HAP-1 (cell line): ENCODE results near the gene KCNK2.
A peak's percentile ranks its signal among the peaks of the same experiment; 100 is the strongest.

Experiments
- DNase-seq, 2 experiments: peaks; one replicate each; pipeline ENCODE4 v3.0.0-alpha.2; 2016 to 2020; ENCODE audit warnings: low spot score in 2 of 2
- H3K27me3 ChIP-seq: fragments of 250-450 bp; sonication (Bioruptor Pico); 2 replicates; pipeline ENCODE4 v1.5.1; 2020; ENCODE audit warnings: low read depth, mild to moderate bottlenecking, moderate library complexity
- H3K36me3 ChIP-seq: fragments of 250-450 bp; sonication (Bioruptor Pico); replicated peaks from 2 replicates; pipeline ENCODE4 v1.5.1; 2020; ENCODE audit warnings: mild to moderate bottlenecking
- H3K4me1 ChIP-seq: fragments of 250-450 bp; sonication (Bioruptor Pico); 2 replicates; pipeline ENCODE4 v1.5.1; 2020; ENCODE audit warnings: mild to moderate bottlenecking
- H3K4me3 ChIP-seq: fragments of 250-450 bp; sonication (Bioruptor Pico); 2 replicates; pipeline ENCODE4 v1.5.1; 2020; ENCODE audit warnings: mild to moderate bottlenecking, moderate library complexity
- H3K9me3 ChIP-seq: fragments of 250-450 bp; sonication (Bioruptor Pico); 2 replicates; pipeline ENCODE4 v1.5.1; 2020; ENCODE audit warnings: mild to moderate bottlenecking, moderate library complexity
- in situ Hi-C: fragments of 300-500 bp; cut with MboI; formaldehyde crosslinking; loops from 3 replicates; pipeline ENCODE4 v1.14.3; 2020; ENCODE audit warnings: low sequenced_read_pairs, inconsistent platforms, mixed read lengths

The KCNK2 gene

GRCh38 chr1:215082532-215083382, at the start of gene KCNK2:
TSS of gene KCNK2 (plus strand) at chr1:215082737. CDS start at chr1:215083386, 649 bp downstream.
- peak; percentile 42 to 74 for DNase-seq
- Histone ChIP-seq H3K4me1 (peaks cover 8% of the 10 kb centered on the region), H3K36me3 (no peaks in the 10 kb centered on the region), H3K27me3 (no peaks in the 10 kb centered on the region), H3K9me3 (no peaks in the 10 kb centered on the region), H3K4me3 (peak within 1 kb of the TSS; percentile 46)
- in situ Hi-C loops, result no loop called here

- no peaks in the 10 kb centered on the region for H3K4me1 ChIP-seq
- H3K36me3 ChIP-seq, result no peaks in the 10 kb centered on the region
- in situ Hi-C loops, result no loop called here
- no peak overlapping the region for H3K4me3 ChIP-seq
- H3K9me3 ChIP-seq, result no peaks in the 10 kb centered on the region
- no peak for DNase-seq
- no peaks in the 10 kb centered on the region for H3K27me3 ChIP-seq
Measured at GRCh38 chr1:215032911-215033526, 49.5 kb upstream of the KCNK2 start.

- in situ Hi-C loops, result no loop called here
- no peak overlapping the region for H3K4me3 ChIP-seq
- peaks cover under 1% of the 10 kb centered on the region; the same call in 1 of the 2 replicates for H3K4me1 ChIP-seq
- H3K36me3 ChIP-seq, result no peaks in the 10 kb centered on the region
- H3K27me3 ChIP-seq, result no peaks in the 10 kb centered on the region
- H3K9me3 ChIP-seq, result no peaks in the 10 kb centered on the region
- no peak for DNase-seq
Measured at GRCh38 chr1:215040190-215040589, 42.3 kb upstream of the KCNK2 start.

GRCh38 chr1:215043401-215043800, 39.1 kb upstream of the KCNK2 start:
- H3K4me1 ChIP-seq, result peaks cover 27% of the 10 kb centered on the region
- no peaks in the 10 kb centered on the region for H3K27me3 ChIP-seq
- no peak overlapping the region for H3K4me3 ChIP-seq
- in situ Hi-C loops, result no loop called here
- no peaks in the 10 kb centered on the region for H3K36me3 ChIP-seq
- H3K9me3 ChIP-seq, result no peaks in the 10 kb centered on the region
- DNase-seq, result no peak

GRCh38 chr1:215044151-215044550, 38.4 kb upstream of the KCNK2 start:
- Histone ChIP-seq H3K4me3 (no peak overlapping the region), H3K4me1 (peaks cover 27% of the 10 kb centered on the region), H3K36me3 (no peaks in the 10 kb centered on the region), H3K9me3 (no peaks in the 10 kb centered on the region), H3K27me3 (no peaks in the 10 kb centered on the region)
- in situ Hi-C loops, result no loop called here
- DNase-seq, result no peak

- Histone ChIP-seq H3K27me3 (no peaks in the 10 kb centered on the region), H3K36me3 (no peaks in the 10 kb centered on the region), H3K9me3 (no peaks in the 10 kb centered on the region), H3K4me3 (no peak overlapping the region), H3K4me1 (peaks cover 27% of the 10 kb centered on the region)
- in situ Hi-C loops, result no loop called here
- DNase-seq, result peak in 1 of 2 experiments; percentile 41
Measured at GRCh38 chr1:215045698-215046308, 36.7 kb upstream of the KCNK2 start.

- Histone ChIP-seq H3K9me3 (no peaks in the 10 kb centered on the region), H3K4me3 (no peak overlapping the region), H3K4me1 (peaks cover 11% of the 10 kb centered on the region), H3K36me3 (no peaks in the 10 kb centered on the region), H3K27me3 (no peaks in the 10 kb centered on the region)
- in situ Hi-C loops, result no loop called here
- DNase-seq, result no peak
Measured at GRCh38 chr1:215052256-215053015, 30.1 kb upstream of the KCNK2 start.

- peak; percentile 52 to 57 for DNase-seq
- Histone ChIP-seq H3K4me1 (peaks cover 10% of the 10 kb centered on the region), H3K4me3 (no peak overlapping the region), H3K36me3 (no peaks in the 10 kb centered on the region), H3K9me3 (no peaks in the 10 kb centered on the region), H3K27me3 (no peaks in the 10 kb centered on the region)
- in situ Hi-C loops, result no loop called here
Measured at GRCh38 chr1:215054266-215054665, 28.3 kb upstream of the KCNK2 start.

GRCh38 chr1:215055281-215055935, 27.1 kb upstream of the KCNK2 start:
- H3K9me3 ChIP-seq, result no peaks in the 10 kb centered on the region
- in situ Hi-C loops, result no loop called here
- H3K27me3 ChIP-seq, result no peaks in the 10 kb centered on the region
- peaks cover 10% of the 10 kb centered on the region for H3K4me1 ChIP-seq
- H3K4me3 ChIP-seq, result no peak overlapping the region
- H3K36me3 ChIP-seq, result no peaks in the 10 kb centered on the region
- no peak for DNase-seq

- no peak overlapping the region for H3K4me3 ChIP-seq
- H3K9me3 ChIP-seq, result no peaks in the 10 kb centered on the region
- in situ Hi-C loops, result no loop called here
- H3K27me3 ChIP-seq, result no peaks in the 10 kb centered on the region
- H3K4me1 ChIP-seq, result peaks cover 10% of the 10 kb centered on the region
- no peak for DNase-seq
- no peaks in the 10 kb centered on the region for H3K36me3 ChIP-seq
Measured at GRCh38 chr1:215056584-215056983, 26.0 kb upstream of the KCNK2 start.

GRCh38 chr1:215059947-215060346, 22.6 kb upstream of the KCNK2 start:
- Histone ChIP-seq H3K4me3 (no peak overlapping the region), H3K36me3 (no peaks in the 10 kb centered on the region), H3K27me3 (no peaks in the 10 kb centered on the region), H3K4me1 (0 out of 2 replicates have a peak, but pooled peaks cover 5% of the 10 kb centered on the region), H3K9me3 (no peaks in the 10 kb centered on the region)
- DNase-seq, result no peak
- in situ Hi-C loops, result no loop called here

GRCh38 chr1:215064327-215064726, 18.2 kb upstream of the KCNK2 start:
- DNase-seq, result no peak
- Histone ChIP-seq H3K9me3 (no peaks in the 10 kb centered on the region), H3K27me3 (no peaks in the 10 kb centered on the region), H3K4me1 (no peaks in the 10 kb centered on the region), H3K4me3 (no peak overlapping the region), H3K36me3 (no peaks in the 10 kb centered on the region)
- in situ Hi-C loops, result no loop called here

- in situ Hi-C loops, result no loop called here
- Histone ChIP-seq H3K27me3 (no peaks in the 10 kb centered on the region), H3K36me3 (no peaks in the 10 kb centered on the region), H3K4me1 (no peaks in the 10 kb centered on the region), H3K9me3 (no peaks in the 10 kb centered on the region), H3K4me3 (no peak overlapping the region)
- DNase-seq, result no peak
Measured at GRCh38 chr1:215071078-215071477, 11.5 kb upstream of the KCNK2 start.
